ENCODE measurements around the gene SPINK9.

Gene SPINK9

GRCh38 chr5:148381906-148382305 lies 46.5 kb downstream of the SPINK9 start:
- peaks cover 11% of the 10 kb centered on the region for H3K9me3 Mint-ChIP-seq
- DNase-seq: no peak
- H3K27ac Mint-ChIP-seq: no peak overlapping the region
- H3K4me3 Mint-ChIP-seq: no peak overlapping the region
- H3K4me1 Mint-ChIP-seq (ENCODE audit: low read depth): peaks cover 54% of the 10 kb centered on the region
- no peaks in the 10 kb centered on the region for H3K27me3 Mint-ChIP-seq
- peaks cover 53% of the 10 kb centered on the region for H3K36me3 Mint-ChIP-seq (ENCODE audit: low read depth)

GRCh38 chr5:148382961-148383360 lies 47.6 kb downstream of the SPINK9 start:
- Mint-ChIP-seq H3K27me3 (no peaks in the 10 kb centered on the region), H3K9me3 (peaks cover 11% of the 10 kb centered on the region), H3K4me1 (ENCODE audit: low read depth) (peaks cover 63% of the 10 kb centered on the region), H3K27ac (peak overlapping the region; percentile 96), H3K36me3 (ENCODE audit: low read depth) (peaks cover 58% of the 10 kb centered on the region), H3K4me3 (peak overlapping the region; percentile 92)
- no peak for DNase-seq

- Mint-ChIP-seq H3K4me1 (ENCODE audit: low read depth) (peaks cover 71% of the 10 kb centered on the region), H3K4me3 (peak within 1 kb of the TSS; percentile 92), H3K27ac (peak within 1 kb of the TSS; percentile 96), H3K27me3 (no peaks in the 10 kb centered on the region), H3K36me3 (ENCODE audit: low read depth) (peaks cover 56% of the 10 kb centered on the region), H3K9me3 (peaks cover 5% of the 10 kb centered on the region)
- peak; percentile 95 for DNase-seq
Observed at GRCh38 chr5:148383564-148384379, 48.4 kb downstream of the SPINK9 start, which contains the start of gene FBXO38. TSS of gene FBXO38 (plus strand) at chr5:148383958. CDS start at chr5:148394777, 10,819 bp downstream.

- Mint-ChIP-seq H3K36me3 (ENCODE audit: low read depth) (peaks cover 58% of the 10 kb centered on the region), H3K9me3 (peaks cover under 1% of the 10 kb centered on the region), H3K27ac (peak overlapping the region; percentile 96), H3K27me3 (no peaks in the 10 kb centered on the region), H3K4me3 (peak overlapping the region; percentile 92), H3K4me1 (ENCODE audit: low read depth) (peaks cover 75% of the 10 kb centered on the region)
- no peak for DNase-seq
Observed at GRCh38 chr5:148384380-148384737, 49.0 kb downstream of the SPINK9 start.

GRCh38 chr5:148385094-148385493 lies 49.7 kb downstream of the SPINK9 start:
- Mint-ChIP-seq H3K36me3 (ENCODE audit: low read depth) (peaks cover 60% of the 10 kb centered on the region), H3K27me3 (no peaks in the 10 kb centered on the region), H3K4me3 (peak overlapping the region; percentile 92), H3K27ac (peak overlapping the region; percentile 96), H3K9me3 (no peaks in the 10 kb centered on the region), H3K4me1 (ENCODE audit: low read depth) (peaks cover 71% of the 10 kb centered on the region)
- no peak for DNase-seq

- Mint-ChIP-seq H3K9me3 (no peaks in the 10 kb centered on the region), H3K36me3 (ENCODE audit: low read depth) (peaks cover 70% of the 10 kb centered on the region), H3K27ac (peak overlapping the region; percentile 54), H3K27me3 (no peaks in the 10 kb centered on the region), H3K4me3 (peak overlapping the region; percentile 47), H3K4me1 (ENCODE audit: low read depth) (peaks cover 78% of the 10 kb centered on the region)
- no peak for DNase-seq
Observed at GRCh38 chr5:148386041-148386440, 50.7 kb downstream of the SPINK9 start.

- Mint-ChIP-seq H3K27ac (peak overlapping the region; percentile 74), H3K4me1 (ENCODE audit: low read depth) (peaks cover 88% of the 10 kb centered on the region), H3K36me3 (ENCODE audit: low read depth) (peaks cover 81% of the 10 kb centered on the region), H3K9me3 (no peaks in the 10 kb centered on the region), H3K4me3 (peak overlapping the region; percentile 19), H3K27me3 (no peaks in the 10 kb centered on the region)
- DNase-seq: no peak
Observed at GRCh38 chr5:148387325-148387724, 52.0 kb downstream of the SPINK9 start.

GRCh38 chr5:148388696-148389095 lies 53.3 kb downstream of the SPINK9 start:
- peak overlapping the region; percentile 35 for H3K4me3 Mint-ChIP-seq
- peaks cover 88% of the 10 kb centered on the region for H3K4me1 Mint-ChIP-seq (ENCODE audit: low read depth)
- DNase-seq: no peak
- peaks cover 88% of the 10 kb centered on the region for H3K36me3 Mint-ChIP-seq (ENCODE audit: low read depth)
- no peaks in the 10 kb centered on the region for H3K27me3 Mint-ChIP-seq
- peak overlapping the region; percentile 91 for H3K27ac Mint-ChIP-seq
- no peaks in the 10 kb centered on the region for H3K9me3 Mint-ChIP-seq
